ENCODE results near the gene CRYBG1. TPM values are rescaled to one million over a fixed set of nuclear protein-coding genes. Genes with fewer than 3 reads are reported as not detected.

The CRYBG1 gene
- total and polyA plus RNA-seq, 2 of the 13 experiments (the other 11 are each of a cell fraction or from before 2014, with no cell fraction given), result 10.1 to 21.9 TPM

DNA sequence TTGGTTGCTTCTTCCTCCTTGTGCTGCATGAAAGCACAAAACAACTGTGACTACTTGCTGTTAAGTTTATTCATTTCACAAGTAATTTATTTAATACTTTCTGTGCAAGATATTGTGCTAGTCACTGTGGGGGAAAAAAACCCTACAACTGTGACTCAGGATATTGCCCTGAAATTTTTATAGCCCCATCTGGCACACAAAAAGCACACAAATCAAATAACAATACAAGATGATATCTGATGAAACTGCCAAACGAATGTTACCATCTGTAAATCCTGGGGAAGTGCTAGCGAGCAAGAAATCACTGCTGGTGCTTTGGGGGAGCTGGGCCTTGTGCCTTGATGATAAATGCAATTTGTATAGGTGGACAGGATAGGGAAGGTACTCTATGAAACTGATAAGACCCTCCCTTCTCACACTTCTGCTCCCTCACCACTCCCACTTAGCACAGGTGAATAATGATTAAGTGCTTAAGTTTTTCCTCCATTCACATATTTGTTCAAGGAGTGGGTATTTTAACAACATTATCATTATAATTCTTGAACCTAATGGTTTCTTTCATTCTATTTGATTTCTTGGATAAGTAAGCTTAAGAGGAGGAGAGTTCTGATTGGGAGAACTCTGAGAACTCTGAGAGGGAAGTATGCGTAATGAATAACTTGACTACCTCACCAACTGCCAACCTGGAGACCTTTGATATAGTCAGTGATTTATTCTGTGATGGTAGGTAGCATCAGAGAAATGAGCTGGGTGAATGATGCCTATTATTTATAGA is 153.5 kb downstream of the CRYBG1 start:
- H3K9ac ChIP-seq (ENCODE audit: insufficient read depth, low read depth, low read length), result peak overlapping the region; percentile 83
- no peak overlapping the region for H2AFZ ChIP-seq (ENCODE audit: low read length)
- in situ Hi-C loops (cut with HindIII; ENCODE audit: extremely low pct_ligation_motif_present, low pct_unique_long_range_greater_than_20kb), result no loop called here
- FAIRE-seq, result peak; percentile 30
- no peak overlapping the region for H3K27ac ChIP-seq (ENCODE audit: extremely low read length, insufficient read depth, low read length)
- H3K4me3 ChIP-seq (replicated peaks in 1 of 3; ENCODE audit: insufficient read depth in 1 of 3, low read depth in 2 of 3, low read length in 3 of 3), result peak overlapping the region; percentile 67 to 79 (median 68)
- WGBS (ENCODE audit: low lambda C conversion rate), result 64% methylated on average over 3 of the region's 3 CpGs
- H3K4me2 ChIP-seq (ENCODE audit: low read depth, low read length), result peak overlapping the region; percentile 98
- no peaks in the 10 kb centered on the region for H4K20me1 ChIP-seq (ENCODE audit: insufficient read depth, low read length)
- no peak for DNase-seq (ENCODE audit: low spot score)
- H3K36me3 ChIP-seq (replicated peaks in 1 of 2; ENCODE audit: control insufficient read depth in 1 of 2, insufficient read depth in 2 of 2, low read length in 2 of 2), result 0 out of 5 replicates have a peak, but pooled peaks cover 0 to 2% of the 10 kb centered on the region in 2 experiments
- no peak for ATAC-seq
- intact Hi-C loops (cut with micrococcal nuclease; ENCODE audit: unreplicated experiment), result loop anchor here (5.0 kb wide), 2 partner anchors 33 to 177 kb away; no protein-coding TSS in a partner anchor
- H3K27me3 ChIP-seq (ENCODE audit: control insufficient read depth in 1 of 2, insufficient read depth in 2 of 2, low read length in 2 of 2), result peaks cover 0 to 13% of the 10 kb centered on the region in 2 experiments; a peak in 4 of 5 replicates
- peaks cover 56% of the 10 kb centered on the region for H3K4me1 ChIP-seq (ENCODE audit: insufficient read depth, low read length)
- CTCF ChIA-PET (ENCODE audit: low intra/inter-chr PET ratio, low total read pairs), result no interaction called here
- BruUV-seq (replicated peaks), result no TSS peak
- H3K79me2 ChIP-seq (ENCODE audit: insufficient read depth, low read length), result peaks cover 32% of the 10 kb centered on the region
- POLR2A ChIA-PET, result no interaction called here
- H3K9me3 ChIP-seq (ENCODE audit: low read length), result no peaks in the 10 kb centered on the region
- TF ChIP-seq, protein P1, sequence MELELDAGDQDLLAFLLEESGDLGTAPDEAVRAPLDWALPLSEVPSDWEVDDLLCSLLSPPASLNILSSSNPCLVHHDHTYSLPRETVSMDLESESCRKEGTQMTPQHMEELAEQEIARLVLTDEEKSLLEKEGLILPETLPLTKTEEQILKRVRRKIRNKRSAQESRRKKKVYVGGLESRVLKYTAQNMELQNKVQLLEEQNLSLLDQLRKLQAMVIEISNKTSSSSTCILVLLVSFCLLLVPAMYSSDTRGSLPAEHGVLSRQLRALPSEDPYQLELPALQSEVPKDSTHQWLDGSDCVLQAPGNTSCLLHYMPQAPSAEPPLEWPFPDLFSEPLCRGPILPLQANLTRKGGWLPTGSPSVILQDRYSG (CRISPR knock-in tag; IDR thresholded peaks at IDR 0.05), result no peak
- TF ChIP-seq ZNF570 (CRISPR knock-in tag; IDR thresholded peaks at IDR 0.05; ENCODE audit: borderline replicate concordance), result no peak
- no peak for TF ChIP-seq SKI (IDR thresholded peaks at IDR 0.05; ENCODE audit: partially characterized antibody)
- TF ChIP-seq, protein P2, sequence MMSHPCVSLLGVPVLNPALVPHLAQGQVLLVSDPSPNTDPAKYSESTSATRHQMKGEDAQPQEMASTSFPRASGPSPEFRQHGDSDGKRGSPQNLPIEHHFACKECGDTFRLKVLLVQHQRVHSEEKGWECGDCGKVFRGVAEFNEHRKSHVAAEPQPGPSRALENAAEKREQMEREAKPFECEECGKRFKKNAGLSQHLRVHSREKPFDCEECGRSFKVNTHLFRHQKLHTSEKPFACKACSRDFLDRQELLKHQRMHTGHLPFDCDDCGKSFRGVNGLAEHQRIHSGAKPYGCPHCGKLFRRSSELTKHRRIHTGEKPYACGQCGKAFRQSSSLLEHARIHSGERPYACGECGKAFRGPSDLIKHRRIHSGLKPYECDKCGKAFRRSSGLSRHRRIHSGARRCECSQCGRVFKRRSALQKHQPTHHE (CRISPR knock-in tag; IDR thresholded peaks at IDR 0.05; ENCODE audit: borderline replicate concordance), result no peak
- TF ChIP-seq ZNF549 (CRISPR knock-in tag; IDR thresholded peaks at IDR 0.05), result no peak
- TF ChIP-seq ZNF615 (CRISPR knock-in tag; IDR thresholded peaks at IDR 0.05; ENCODE audit: borderline replicate concordance), result no peak
- TF ChIP-seq, protein P3, sequence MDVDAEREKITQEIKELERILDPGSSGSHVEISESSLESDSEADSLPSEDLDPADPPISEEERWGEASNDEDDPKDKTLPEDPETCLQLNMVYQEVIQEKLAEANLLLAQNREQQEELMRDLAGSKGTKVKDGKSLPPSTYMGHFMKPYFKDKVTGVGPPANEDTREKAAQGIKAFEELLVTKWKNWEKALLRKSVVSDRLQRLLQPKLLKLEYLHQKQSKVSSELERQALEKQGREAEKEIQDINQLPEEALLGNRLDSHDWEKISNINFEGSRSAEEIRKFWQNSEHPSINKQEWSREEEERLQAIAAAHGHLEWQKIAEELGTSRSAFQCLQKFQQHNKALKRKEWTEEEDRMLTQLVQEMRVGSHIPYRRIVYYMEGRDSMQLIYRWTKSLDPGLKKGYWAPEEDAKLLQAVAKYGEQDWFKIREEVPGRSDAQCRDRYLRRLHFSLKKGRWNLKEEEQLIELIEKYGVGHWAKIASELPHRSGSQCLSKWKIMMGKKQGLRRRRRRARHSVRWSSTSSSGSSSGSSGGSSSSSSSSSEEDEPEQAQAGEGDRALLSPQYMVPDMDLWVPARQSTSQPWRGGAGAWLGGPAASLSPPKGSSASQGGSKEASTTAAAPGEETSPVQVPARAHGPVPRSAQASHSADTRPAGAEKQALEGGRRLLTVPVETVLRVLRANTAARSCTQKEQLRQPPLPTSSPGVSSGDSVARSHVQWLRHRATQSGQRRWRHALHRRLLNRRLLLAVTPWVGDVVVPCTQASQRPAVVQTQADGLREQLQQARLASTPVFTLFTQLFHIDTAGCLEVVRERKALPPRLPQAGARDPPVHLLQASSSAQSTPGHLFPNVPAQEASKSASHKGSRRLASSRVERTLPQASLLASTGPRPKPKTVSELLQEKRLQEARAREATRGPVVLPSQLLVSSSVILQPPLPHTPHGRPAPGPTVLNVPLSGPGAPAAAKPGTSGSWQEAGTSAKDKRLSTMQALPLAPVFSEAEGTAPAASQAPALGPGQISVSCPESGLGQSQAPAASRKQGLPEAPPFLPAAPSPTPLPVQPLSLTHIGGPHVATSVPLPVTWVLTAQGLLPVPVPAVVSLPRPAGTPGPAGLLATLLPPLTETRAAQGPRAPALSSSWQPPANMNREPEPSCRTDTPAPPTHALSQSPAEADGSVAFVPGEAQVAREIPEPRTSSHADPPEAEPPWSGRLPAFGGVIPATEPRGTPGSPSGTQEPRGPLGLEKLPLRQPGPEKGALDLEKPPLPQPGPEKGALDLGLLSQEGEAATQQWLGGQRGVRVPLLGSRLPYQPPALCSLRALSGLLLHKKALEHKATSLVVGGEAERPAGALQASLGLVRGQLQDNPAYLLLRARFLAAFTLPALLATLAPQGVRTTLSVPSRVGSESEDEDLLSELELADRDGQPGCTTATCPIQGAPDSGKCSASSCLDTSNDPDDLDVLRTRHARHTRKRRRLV (CRISPR knock-in tag; IDR thresholded peaks at IDR 0.05), result no peak
- TF ChIP-seq RBFOX2 (IDR thresholded peaks at IDR 0.05; ENCODE audit: low read depth, low read length), result no peak
- no peak for TF ChIP-seq ZNF839 (CRISPR knock-in tag; IDR thresholded peaks at IDR 0.05; ENCODE audit: borderline replicate concordance)
- no peak for TF ChIP-seq PCBP1 (IDR thresholded peaks at IDR 0.05; ENCODE audit: borderline replicate concordance, low read depth, low read length)
- no peak for TF ChIP-seq ZNF121 (CRISPR knock-in tag; IDR thresholded peaks at IDR 0.05)
- TF ChIP-seq TRIM24 (CRISPR knock-in tag; IDR thresholded peaks at IDR 0.05), result no peak
- TF ChIP-seq, protein P4, sequence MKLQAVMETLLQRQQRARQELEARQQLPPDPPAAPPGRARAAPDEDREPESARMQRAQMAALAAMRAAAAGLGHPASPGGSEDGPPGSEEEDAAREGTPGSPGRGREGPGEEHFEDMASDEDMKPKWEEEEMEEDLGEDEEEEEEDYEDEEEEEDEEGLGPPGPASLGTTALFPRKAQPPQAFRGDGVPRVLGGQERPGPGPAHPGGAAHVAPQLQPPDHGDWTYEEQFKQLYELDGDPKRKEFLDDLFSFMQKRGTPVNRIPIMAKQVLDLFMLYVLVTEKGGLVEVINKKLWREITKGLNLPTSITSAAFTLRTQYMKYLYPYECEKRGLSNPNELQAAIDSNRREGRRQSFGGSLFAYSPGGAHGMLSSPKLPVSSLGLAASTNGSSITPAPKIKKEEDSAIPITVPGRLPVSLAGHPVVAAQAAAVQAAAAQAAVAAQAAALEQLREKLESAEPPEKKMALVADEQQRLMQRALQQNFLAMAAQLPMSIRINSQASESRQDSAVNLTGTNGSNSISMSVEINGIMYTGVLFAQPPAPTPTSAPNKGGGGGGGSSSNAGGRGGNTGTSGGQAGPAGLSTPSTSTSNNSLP (IDR thresholded peaks at IDR 0.05; ENCODE audit: low read depth, low read length), result no peak
